ENCODE data around the gene NUP93.

DNA sequence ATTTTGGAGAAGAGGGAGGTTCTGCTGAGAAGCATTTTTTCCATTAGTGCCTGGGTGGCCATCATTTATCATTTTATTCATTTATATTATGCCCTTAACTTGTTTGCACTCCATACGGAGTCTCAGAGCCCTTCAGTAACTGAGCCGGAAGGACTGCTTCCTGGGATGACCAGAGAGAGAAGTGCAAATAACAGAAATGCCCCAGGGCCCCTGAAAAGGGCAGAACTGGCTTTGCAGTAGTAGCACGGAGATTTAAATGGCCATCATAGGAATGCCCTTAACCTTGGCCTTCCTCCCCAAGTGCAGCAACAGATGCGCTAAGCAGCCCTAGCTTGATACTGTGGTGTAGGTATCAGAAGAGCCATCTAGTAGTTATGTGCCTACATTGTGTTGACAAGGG, 58.5 kb downstream of the NUP93 start:
- TF ChIP-seq, protein P1, sequence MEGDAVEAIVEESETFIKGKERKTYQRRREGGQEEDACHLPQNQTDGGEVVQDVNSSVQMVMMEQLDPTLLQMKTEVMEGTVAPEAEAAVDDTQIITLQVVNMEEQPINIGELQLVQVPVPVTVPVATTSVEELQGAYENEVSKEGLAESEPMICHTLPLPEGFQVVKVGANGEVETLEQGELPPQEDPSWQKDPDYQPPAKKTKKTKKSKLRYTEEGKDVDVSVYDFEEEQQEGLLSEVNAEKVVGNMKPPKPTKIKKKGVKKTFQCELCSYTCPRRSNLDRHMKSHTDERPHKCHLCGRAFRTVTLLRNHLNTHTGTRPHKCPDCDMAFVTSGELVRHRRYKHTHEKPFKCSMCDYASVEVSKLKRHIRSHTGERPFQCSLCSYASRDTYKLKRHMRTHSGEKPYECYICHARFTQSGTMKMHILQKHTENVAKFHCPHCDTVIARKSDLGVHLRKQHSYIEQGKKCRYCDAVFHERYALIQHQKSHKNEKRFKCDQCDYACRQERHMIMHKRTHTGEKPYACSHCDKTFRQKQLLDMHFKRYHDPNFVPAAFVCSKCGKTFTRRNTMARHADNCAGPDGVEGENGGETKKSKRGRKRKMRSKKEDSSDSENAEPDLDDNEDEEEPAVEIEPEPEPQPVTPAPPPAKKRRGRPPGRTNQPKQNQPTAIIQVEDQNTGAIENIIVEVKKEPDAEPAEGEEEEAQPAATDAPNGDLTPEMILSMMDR (IDR thresholded peaks at IDR 0.05) = no peak
- no peak for TF ChIP-seq POLR2A (IDR thresholded peaks at IDR 0.05)
